Measurements from ENCODE around the gene DECR2. TPM values are rescaled to one million over a fixed set of nuclear protein-coding genes. Genes with fewer than 3 reads are reported as not detected.
"Not testable (repeated sequence)": the region's sequence is repeated elsewhere in the genome, so short reads cannot be mapped to it uniquely, and the experiment has no call there.

DECR2 gene
- total and polyA plus RNA-seq, 2 of the 13 experiments (the other 11 are each of a cell fraction or from before 2014, with no cell fraction given) = 36.3 to 44.6 TPM

- BruUV-seq (replicated peaks); CTCF ChIA-PET (ENCODE audit: low intra/inter-chr PET ratio, low total read pairs): not testable (repeated sequence)
These were observed 23.4 kb upstream of the DECR2 start for GRCh38 chr16:378113-378820.

DNA sequence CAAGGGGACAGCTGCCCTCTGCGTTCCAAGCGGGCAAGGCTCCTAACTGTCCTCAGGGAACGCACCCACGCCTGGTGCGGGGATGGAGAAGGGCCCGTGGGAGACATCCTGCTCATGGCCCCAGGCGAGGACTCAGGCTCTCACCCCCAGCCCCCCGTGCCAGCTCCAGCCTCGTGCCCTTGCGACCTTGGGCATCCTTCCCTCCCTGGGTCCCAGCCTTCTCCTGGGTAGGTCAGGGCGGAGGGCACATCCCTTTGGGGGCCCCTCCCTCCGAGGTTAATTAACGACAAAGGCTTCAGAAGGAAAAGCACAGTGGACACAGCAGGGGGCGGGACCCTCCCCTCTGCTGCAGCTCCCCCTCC lies 22.9 kb upstream of the DECR2 start:
- 65% methylated on average over 7 of the region's 14 CpGs for WGBS (ENCODE audit: low lambda C conversion rate)
- H3K9me3 ChIP-seq (ENCODE audit: low read length) = no peaks in the 10 kb centered on the region
- peaks cover 32% of the 10 kb centered on the region for H3K4me1 ChIP-seq (ENCODE audit: insufficient read depth, low read length)
- CTCF ChIA-PET (ENCODE audit: low intra/inter-chr PET ratio, low total read pairs) = no interaction called here
- in situ Hi-C loops (cut with HindIII; ENCODE audit: extremely low pct_ligation_motif_present, low pct_unique_long_range_greater_than_20kb) = no loop called here
- peaks cover 16% of the 10 kb centered on the region for H3K79me2 ChIP-seq (ENCODE audit: insufficient read depth, low read length)
- 0 out of 2 replicates have a peak overlapping the region, but pooled peaks have one; percentile 4 for H3K9ac ChIP-seq (ENCODE audit: insufficient read depth, low read depth, low read length)
- H3K27me3 ChIP-seq (ENCODE audit: control insufficient read depth in 1 of 2, insufficient read depth in 2 of 2, low read length in 2 of 2) = no peaks in the 10 kb centered on the region
- TF ChIP-seq NFE2 (CRISPR knock-in tag; IDR thresholded peaks at IDR 0.05) (no peak), SRSF4 (IDR thresholded peaks at IDR 0.05; ENCODE audit: low read depth, low read length, poor library complexity, severe bottlenecking) (no peak), ZNF335 (CRISPR knock-in tag; IDR thresholded peaks at IDR 0.05) (no peak), TGIF2 (CRISPR knock-in tag; IDR thresholded peaks at IDR 0.05) (no peak), ZNF263 (CRISPR knock-in tag; IDR thresholded peaks at IDR 0.05) (no peak), ZNF670 (CRISPR knock-in tag; IDR thresholded peaks at IDR 0.05; ENCODE audit: borderline replicate concordance) (no peak), ZNF530 (CRISPR knock-in tag; IDR thresholded peaks at IDR 0.05; ENCODE audit: low read depth) (no peak), IRX3 (CRISPR knock-in tag; IDR thresholded peaks at IDR 0.05; ENCODE audit: borderline replicate concordance, low read depth) (no peak), KDM2A (CRISPR knock-in tag; IDR thresholded peaks at IDR 0.05; ENCODE audit: borderline replicate concordance, low read depth) (no peak), ZNF761 (CRISPR knock-in tag; conservative IDR thresholded peaks at IDR 0.05) (no peak), ZNF20 (CRISPR knock-in tag; IDR thresholded peaks at IDR 0.05) (no peak), MXD4 (CRISPR knock-in tag; IDR thresholded peaks at IDR 0.05) (no peak), TBX3 (IDR thresholded peaks at IDR 0.05; ENCODE audit: borderline replicate concordance) (no peak)
- FAIRE-seq (no peak), DNase-seq (ENCODE audit: low spot score) (no peak), ATAC-seq (no peak)
- POLR2A ChIA-PET = interaction anchor here (1.0 to 5.9 kb wide), 2 partner anchors 8 to 148 kb away, joined by 3 to 27 read pairs; partner anchors contain the start of gene MRPL28
- intact Hi-C loops (cut with micrococcal nuclease; ENCODE audit: unreplicated experiment) = no loop called here
- H3K4me3 ChIP-seq (replicated peaks in 1 of 3; ENCODE audit: insufficient read depth in 1 of 3, low read depth in 2 of 3, low read length in 3 of 3) = no peak overlapping the region
- H3K27ac ChIP-seq (ENCODE audit: extremely low read length, insufficient read depth, low read length) = no peak overlapping the region
- H2AFZ ChIP-seq (ENCODE audit: low read length) = no peak overlapping the region
- H4K20me1 ChIP-seq (ENCODE audit: insufficient read depth, low read length) = no peaks in the 10 kb centered on the region
- H3K4me2 ChIP-seq (ENCODE audit: low read depth, low read length) = peak overlapping the region; percentile 10; the same call in 1 of the 2 replicates
- no TSS peak for BruUV-seq (replicated peaks)
- H3K36me3 ChIP-seq (replicated peaks in 1 of 2; ENCODE audit: control insufficient read depth in 1 of 2, insufficient read depth in 2 of 2, low read length in 2 of 2) = peaks cover 16 to 22% of the 10 kb centered on the region in 2 experiments; a peak in 4 of 5 replicates

More at GRCh38 chr16:378113-378820, 23.4 kb upstream of the DECR2 start:
- Histone ChIP-seq H3K36me3 (replicated peaks in 1 of 2; ENCODE audit: control insufficient read depth in 1 of 2, insufficient read depth in 2 of 2, low read length in 2 of 2) (peaks cover 16 to 22% of the 10 kb centered on the region in 2 experiments; a peak in 4 of 5 replicates), H3K4me1 (ENCODE audit: insufficient read depth, low read length) (peaks cover 27% of the 10 kb centered on the region), H3K79me2 (ENCODE audit: insufficient read depth, low read length) (peaks cover 16% of the 10 kb centered on the region)
- intact Hi-C loops (cut with micrococcal nuclease; ENCODE audit: unreplicated experiment); H3K27me3 ChIP-seq (ENCODE audit: control insufficient read depth in 1 of 2, insufficient read depth in 2 of 2, low read length in 2 of 2); ATAC-seq; H3K9ac ChIP-seq (ENCODE audit: insufficient read depth, low read depth, low read length); H2AFZ ChIP-seq (ENCODE audit: low read length); FAIRE-seq; H4K20me1 ChIP-seq (ENCODE audit: insufficient read depth, low read length); H3K4me2 ChIP-seq (ENCODE audit: low read depth, low read length); H3K27ac ChIP-seq (ENCODE audit: extremely low read length, insufficient read depth, low read length); H3K9me3 ChIP-seq (ENCODE audit: low read length); H3K4me3 ChIP-seq (replicated peaks in 1 of 3; ENCODE audit: insufficient read depth in 1 of 3, low read depth in 2 of 3, low read length in 3 of 3); DNase-seq (ENCODE audit: low spot score); in situ Hi-C loops (cut with HindIII; ENCODE audit: extremely low pct_ligation_motif_present, low pct_unique_long_range_greater_than_20kb): not testable (repeated sequence)
- peak; percentile 78 for TF ChIP-seq HNRNPL (IDR thresholded peaks at IDR 0.05; ENCODE audit: low read depth, low read length)
- POLR2A ChIA-PET = interaction anchor here (5.9 kb wide), 1 partner anchor 8 kb away, joined by 27 read pairs; the partner anchor contains the start of gene MRPL28
- WGBS (ENCODE audit: low lambda C conversion rate) = 92% methylated on average over 35 of the region's 36 CpGs

Data from HepG2 (cell line).